HG02588 (cell line): ENCODE measurements around the gene RTN4R.

Experiments used
- ATAC-seq: cut with Tn5 transposase; IDR thresholded peaks from one replicate; pipeline ENCODE4 v1.9.1; 2021; ENCODE audit warnings: mild to moderate bottlenecking, moderate library complexity; ENCODE audit not compliant: unreplicated experiment

RTN4R gene

DNA sequence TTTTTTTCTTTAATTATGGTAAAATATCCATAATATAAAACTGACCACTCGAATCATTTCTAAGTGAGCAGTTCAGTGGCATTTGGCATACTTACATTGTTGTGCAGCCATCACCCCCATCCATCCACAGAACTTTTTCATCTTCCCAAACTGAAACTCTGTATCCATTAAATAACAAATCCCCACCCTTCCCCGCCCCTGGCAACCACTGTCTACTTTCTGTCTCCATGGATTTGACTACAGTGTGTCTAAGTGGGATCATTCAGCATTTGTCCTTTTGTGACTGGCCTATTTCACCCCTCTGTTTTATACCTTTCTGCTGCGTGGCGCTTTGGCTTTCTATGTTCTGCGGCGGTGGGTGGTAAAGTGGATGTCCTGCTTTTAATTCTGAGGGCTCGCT lies 49.1 kb downstream of the RTN4R start:
- no peak for ATAC-seq

DNA sequence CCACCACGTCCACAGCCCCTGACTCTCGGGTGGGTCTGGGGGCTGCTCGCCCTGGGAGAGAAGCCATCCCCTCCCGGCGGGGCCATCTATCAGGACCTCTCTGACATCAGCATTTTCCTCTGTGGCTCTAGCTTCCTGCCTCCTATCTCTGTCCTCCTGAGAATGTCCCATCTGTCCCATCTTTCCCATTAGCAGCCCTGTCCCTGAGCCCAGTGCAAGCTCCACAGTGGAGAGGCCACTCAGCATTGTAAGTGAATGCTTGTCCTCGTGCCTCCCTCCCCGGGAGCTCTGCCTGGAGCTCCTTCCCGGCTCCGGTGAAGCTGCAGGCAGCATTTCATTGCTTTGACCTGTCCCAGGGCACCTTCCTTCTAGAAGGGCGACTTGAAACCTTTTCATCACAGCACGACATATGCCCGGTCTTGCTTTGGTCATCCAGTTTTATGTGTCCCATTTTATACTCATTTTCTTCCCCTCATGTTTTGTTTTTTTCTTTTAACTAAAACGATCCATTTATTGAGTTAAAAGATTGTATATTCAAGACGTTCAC lies 49.7 kb downstream of the RTN4R start:
- ATAC-seq: no peak

DNA sequence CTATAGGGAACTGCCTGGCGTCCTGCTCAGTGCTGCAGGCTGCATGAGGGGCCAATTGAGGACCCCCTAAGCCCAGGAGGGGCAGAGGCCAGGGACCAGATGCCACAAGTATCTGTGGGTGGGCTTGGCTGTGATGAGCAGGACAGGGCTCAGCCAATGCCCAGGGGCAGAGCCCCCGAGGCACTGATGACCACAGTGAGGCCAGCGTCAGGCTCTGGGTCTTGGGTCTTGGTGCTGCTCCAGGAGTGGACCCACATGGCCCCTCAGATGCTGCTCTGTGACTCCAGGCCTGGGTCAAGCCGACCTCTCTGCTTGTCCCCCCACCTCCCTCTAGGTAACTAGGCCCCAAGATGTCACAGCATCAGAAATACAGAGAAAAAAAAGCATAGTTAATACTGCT lies 50.6 kb downstream of the RTN4R start:
- ATAC-seq: no peak

DNA sequence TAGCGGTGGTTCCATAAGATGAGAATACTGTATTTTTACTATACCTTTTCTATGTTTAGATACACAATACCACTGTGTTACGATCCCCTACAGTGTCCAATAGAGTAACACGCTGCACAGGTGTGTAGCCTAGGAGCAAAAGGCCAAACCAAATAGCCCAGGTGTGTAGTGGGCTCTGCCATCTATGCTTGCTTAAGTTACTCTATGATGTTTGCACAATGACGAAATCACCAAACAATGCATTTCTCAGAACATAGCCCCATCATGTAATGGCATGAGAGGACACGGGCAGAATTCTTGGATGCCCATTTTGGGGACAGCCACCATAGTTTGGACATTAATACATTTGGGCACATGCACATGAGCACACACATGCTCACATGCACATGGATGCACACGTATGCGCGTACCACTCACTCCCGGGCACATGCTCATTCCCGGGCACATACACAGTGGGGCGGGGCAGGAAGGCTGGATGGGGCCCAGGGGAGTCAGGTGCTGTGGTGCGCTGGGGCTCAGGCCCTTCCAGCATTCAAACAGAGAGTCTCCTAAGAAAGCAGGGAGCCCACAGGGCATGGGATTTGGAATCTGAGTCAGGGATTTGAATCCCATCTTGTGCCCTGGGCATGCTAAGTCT lies 51.1 kb downstream of the RTN4R start:
- ATAC-seq: no peak

DNA sequence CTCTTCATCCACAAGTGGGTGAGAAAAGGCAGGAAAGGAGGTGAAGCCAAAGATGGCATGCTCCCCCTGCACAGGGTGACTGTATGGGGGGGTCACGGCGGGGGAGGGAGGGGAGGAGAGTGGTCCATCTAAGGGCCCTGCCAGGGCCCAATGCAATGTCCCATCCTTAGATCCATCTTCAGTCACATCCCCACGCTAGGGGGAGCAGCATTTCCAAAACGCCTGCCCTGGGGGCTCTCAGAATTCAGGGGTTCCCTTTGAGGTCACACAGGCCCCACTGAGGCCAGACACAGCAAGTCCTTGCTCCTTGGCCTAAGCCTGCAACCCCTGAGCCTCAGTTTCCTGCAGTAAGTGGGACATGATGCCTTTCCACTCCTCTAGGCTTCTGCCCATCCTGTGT lies 52.4 kb downstream of the RTN4R start:
- ATAC-seq: no peak

DNA sequence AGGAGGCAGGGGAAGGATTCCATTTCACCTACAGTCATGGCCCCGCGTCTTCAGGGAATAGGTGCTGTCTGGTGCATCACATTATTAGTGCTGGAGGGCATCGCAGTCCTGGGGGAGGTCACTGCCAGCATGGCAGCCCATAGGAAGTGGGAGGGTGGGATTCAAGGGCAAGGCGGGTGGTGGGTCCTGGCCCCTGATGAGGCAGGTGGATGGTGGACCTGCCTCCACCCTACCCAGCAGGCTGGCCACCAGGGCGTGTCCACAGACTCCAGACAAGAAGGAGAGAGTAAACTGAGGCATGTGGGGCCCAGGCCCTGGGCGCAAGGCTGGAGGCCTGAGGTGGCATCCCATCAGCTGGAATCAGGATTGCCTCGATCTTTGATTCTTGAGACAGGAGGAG lies 53.3 kb downstream of the RTN4R start:
- ATAC-seq: no peak

DNA sequence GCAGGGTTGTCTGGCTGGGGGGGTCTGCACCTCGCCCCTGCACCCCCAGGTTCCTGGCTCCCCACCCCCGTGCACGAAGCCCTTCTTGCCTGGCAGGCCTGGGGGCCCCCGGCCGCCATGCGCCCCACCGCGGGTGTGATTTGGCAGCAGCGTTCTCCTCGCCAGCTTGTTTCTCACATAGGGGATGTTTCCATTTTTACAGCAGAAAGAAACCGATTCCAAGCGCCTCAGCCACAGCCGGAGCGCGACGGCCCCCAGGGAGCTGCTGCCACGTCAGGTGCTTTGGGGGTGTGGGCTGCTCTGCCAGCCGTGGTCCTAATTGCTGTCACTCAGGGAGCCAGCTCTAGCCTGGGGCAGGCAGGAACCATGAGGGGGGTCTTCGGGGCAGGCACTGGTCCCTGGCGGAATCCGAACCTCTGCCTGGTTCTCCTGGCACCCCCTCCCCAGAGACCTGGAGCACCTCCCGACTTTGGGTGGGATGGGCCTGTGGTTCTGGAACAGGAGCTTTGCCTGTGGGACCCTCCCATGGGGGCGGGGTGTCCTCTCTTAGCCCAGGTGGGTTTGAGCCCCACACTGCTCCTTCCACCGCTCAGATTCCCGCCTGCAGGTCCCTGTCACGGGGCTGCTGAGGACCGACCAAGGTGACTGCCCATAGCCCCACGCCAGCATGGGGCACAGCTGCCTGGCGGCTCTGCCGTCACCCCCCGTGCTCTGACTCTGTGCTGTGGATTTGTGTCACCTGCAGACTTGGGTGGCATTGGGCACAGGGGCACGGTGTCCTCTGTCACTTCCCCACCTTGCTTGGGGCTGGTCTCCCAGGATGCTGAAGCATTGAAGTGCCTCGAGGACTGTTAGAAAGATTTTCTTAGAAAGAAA lies 54.0 kb downstream of the RTN4R start:
- ATAC-seq: no peak

DNA sequence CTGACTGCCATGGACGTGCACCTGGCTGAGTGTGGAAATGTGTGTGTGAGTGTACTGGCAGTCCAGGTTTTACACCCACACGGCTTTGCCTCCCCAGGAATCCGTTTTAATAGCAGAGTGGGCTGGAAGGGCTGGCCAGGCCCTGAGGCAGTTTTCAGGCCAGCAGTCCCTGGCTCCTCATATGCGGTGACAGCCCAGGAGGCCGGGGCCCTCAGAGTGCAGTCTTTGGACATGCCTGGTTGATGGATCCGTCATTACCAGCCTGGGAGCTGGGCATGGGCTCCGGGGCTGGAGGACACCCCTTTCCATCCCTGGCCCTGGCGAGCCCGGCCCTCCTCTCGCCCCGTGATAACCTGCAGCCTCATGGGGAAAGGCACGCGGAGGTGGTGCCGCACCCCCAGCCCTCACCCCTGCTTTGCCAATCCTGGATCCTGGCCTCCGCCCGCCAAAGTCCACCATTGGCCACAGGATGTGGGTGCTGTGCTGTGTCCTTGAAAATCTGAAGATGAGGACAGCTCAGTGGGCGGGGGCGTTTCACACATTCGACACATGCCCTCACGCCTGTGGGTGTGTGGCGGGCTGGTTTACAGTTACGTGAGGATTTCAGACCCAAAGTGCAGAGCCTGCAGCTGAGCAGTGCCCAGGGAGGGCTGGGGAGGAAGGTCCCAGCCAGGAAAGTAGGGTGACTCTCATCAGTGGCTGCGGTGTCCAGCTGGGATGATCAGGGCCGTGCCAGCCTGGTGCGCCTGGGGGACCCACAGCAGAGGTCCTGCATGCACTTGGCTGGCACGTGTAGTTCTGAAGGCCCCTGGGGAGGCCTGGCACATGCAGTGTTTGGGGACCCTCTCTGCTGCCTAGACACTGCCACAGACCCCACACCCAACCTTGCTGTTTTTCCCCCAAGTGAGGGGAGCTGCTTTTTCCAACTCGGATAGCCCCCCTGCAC lies 55.1 kb downstream of the RTN4R start:
- ATAC-seq: no peak

DNA sequence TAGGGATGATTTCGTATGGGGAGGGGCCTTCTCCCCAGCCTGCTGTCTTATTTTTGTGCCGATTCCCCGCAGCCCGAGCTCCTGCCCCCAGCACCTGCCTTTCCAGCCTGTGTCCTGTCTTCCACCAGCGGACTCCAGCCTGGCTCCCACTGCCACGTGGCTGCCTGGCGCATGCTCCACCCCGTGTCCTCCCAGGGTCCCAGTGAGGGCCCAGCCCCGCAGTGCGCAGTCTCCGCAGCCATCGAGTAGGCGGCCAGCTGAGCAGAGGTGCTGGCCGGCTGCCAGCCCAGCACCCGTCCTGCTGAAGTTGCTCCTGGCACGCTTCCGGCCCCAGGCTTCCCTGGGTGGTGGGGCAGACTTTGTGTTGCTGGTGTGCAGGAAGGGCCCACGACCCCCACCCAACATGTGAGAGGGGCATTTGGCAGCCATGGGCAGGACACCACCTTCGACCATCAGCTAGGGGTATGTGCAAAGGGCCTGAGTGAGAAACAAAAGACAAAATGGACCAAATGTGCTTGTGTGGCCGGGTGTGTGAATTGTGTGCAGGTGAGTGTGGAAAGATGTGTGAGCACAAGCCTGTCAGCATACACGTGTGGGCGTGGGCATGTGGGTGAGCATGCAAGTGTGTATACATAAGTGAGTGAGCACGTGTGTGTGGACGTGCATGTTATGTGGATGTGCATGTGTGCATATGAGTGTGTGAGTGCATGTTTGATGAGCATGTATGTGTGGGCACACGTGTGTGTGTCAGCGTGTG lies 55.9 kb downstream of the RTN4R start:
- ATAC-seq: no peak

DNA sequence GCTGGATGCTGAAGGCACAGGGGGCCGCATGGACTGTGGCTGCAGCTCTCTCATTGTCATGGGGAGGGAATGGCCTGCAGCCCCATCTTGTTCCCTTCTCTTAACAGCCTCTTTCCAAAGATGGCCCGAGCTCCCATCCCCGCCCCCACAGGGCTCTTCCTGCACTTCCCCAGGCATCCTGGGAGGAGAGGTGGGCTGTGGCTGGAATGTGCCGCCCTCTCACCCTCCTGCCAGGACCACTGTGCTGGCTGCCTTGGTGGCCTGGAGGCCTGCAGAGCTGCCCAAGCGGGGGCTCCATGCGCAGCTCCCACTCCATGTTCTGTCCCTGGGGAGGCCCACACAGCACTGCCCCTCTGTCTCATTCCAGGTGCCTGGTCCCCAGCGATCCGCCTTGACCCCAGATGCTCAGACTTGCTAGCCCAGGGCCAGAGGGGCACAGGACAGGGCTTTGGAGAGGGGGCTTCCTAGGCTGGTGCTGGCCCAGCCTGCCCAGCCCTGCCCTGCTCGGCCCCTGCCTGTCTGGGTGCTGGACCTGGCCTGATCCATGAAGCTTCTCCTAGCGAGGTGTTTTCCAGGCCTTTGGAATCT lies 56.6 kb downstream of the RTN4R start:
- ATAC-seq: no peak

DNA sequence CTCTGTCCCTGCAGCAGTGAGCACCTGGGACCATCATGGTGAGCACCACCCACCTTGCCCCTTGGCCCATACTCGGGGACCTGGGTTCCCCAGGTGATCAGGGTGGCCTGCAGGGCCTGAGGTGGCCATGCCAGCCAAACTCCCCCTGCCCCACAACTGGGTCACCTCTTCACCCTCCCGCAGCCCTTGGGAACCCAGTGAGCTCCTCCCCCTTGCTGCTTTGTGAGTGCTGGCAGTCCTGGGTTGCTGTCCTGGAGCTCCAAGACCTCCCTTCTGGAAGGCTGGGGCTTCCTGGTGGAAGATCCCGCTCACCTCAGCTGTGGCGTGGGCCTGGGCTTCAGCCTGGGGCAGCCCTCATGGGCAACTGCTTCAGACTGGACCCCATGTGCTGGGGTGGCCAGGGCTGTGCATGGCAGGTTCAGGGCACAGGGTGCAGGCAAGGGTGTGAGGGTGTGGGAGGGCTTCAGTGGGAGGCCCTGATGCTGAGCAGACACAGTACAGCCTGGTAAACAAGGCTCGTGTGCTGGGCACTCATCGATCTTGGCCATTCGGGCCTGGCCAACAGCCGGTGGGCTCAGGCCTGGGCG lies 57.6 kb downstream of the RTN4R start:
- ATAC-seq: no peak

DNA sequence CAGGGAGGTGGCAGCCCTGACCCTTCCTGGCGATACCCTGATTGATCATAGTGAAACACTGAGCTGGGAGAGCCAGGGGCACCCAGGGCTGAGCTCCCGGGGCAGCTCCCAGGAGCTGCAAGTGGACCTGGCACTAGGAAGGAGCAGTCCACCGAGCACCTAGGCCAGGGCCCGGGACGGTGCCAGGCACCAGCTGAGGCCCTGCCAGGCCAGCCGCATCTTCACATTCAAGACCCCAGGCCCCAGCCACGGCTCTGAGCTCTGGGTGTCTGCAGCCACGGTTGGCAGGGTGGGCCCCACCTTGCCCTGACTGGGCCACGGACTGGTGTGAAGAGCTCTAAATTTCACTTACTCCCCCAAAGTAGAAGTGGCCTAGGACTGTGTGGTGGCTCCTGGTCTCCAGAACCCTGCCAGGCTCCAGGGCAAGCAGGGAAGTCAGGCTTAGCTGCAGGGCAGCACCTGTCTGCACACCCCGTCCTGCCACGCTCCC lies 58.3 kb downstream of the RTN4R start:
- no peak for ATAC-seq

DNA sequence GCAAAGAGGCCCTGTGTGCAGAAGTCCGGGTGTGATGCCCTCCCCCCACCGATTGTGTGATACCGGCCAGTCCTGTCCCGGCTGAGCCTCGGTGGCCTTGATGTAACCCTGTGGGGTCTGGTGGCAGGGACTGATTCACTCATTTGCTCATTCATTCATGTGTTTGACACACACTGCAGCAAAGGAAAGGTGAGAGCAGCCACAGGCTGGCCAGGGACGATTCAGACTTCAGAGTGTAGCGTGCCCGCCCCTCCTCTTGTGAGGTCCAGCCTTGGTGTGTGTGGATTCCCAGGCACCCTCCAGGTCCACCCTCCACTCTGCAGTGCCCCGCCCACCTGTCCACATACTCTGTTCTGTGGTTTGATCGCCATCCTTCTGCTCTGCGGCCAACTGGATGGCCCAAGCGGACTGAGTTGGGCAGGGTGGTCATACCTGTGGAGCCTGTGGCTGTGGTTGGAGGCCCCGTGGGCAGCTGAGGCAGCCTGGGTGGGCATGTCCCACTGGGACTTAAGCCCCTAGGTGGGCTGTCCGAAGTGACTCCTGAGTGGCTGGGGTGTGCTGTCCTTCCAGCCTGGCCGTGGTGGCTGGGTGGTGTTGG lies 59.3 kb downstream of the RTN4R start:
- no peak for ATAC-seq

DNA sequence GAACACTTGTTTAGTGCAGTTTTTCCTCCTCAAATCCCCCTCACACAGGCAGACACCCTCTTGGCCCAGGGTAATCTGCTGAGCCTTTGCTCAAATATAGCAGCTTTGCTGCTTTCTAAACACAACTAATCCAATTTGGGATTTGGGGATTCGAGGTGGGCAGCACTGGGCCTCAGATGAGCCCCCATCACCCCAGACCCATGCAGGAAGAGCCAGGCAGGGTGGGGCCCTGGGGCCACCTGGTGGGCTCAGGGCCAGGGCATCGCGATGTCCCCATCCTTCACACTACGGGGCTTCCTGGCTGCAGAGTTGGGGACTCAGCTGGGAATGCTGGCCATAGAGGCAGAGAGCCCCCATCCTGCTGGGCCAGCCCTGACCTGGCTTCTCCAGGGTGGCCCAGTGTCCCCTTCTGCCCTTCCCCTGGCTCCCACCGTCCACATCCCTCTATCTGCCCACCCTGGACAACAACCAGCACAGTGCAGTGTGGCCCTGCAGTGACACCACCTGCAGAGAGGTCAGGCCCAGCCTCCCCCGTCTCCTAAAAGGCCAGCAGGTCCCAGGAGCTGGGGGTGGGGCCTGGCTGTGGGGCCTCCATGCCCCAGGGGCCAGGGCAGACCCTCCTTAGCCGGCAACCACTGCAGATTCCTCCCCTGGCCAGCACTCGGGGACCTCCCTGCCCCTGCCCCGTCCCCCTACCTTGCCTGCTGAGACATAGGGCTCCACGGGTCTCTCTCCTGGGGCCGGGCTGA lies 60.7 kb downstream of the RTN4R start:
- ATAC-seq: no peak

DNA sequence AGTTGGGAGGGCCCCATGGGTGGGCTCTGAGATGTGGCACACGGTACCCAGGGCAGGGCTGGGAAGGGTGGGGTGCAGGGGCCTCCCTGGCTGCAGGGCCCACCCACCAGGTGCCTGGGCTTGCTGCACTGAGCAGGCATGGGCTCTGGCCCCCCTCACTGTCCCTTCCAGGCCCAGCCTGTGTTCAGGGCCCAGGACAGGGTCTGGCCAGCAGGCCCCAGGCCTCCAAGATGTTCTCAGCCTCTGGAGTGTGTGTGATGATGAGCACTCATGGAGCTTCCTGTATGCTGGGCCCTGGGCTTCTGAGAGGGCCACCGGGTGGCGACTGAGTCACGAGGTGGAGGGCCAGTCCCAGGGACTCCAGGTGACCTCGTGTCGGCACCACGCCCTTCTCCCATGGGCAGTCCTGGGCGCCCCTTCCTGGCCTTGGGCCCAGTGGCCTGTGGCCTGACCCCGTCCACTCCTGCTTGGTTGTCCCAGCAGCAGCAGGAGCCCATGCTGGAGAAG lies 61.4 kb downstream of the RTN4R start:
- peak; percentile 16 for ATAC-seq

DNA sequence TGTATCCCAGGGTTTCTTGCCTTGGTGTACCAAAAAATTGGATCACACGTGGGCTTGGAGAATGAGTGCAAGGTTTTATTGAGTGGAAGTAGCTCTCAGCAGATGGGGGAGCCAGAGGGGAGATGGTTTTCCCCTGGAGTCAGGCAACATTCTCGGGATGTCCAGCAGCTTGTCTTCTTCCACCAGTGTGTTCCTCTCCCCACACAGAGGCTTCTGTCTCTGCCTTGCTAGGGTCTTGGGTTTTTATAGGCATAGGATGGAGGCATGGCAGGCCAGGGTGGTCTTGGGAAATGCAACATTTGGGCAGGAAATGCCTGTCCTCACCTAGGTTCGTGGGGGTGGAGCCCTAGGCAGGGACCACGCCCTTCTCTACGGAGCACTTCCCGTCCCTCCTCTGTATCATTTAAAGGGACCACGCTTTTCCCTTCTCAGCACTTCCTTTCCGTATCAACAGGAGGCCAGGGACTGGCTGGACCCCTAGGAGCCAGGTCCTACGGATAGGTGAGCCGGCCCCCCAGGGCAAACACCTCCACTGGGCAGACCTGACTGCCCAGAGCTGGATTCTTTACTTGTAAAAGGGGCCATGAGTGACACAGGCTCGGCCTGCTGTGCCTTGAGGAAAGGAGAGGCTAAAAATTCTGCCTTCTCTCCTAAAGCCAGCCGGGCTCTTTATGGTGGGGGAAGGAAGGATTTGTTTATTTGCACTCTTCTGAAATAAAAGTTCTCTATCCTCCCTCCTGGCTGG lies 62.0 kb downstream of the RTN4R start:
- peak; percentile 53 for ATAC-seq

DNA sequence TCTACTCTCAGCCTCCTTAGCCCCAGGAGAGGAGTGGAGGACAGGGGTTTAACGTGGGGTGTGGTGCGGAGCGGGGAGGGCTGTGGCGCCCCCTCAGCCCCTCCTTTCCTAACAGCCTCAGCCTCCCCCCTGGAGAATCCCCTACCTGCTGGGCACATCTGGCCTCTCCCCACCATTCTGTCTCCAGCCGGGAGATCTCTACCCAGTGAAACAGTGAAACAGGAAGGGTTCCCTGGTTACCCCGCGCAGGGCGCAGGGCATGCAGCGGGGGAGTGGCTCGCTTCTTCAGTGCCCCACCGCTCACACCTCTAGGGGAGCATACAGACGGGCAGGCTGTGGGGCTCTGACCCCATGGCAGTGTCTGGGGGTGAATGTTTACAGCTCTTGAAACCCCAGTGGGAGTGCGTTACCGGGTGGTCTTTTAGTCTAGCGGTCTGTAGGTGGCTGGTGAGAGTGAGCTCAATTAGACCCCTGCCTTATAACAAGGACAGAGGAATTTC lies 62.6 kb downstream of the RTN4R start:
- no peak for ATAC-seq
